Measurements from ENCODE around the gene DGKG.

The DGKG gene

GRCh38 chr3:186361762-186362536 lies at the start of gene DGKG:
Gene DGKG (minus strand): TSS chr3:186362234. CDS start chr3:186320459, 41,775 bp downstream.
- FAIRE-seq = no peak
- DNase-seq (ENCODE audit: low spot score) = no peak

- FAIRE-seq = no peak
- DNase-seq (ENCODE audit: low spot score) = no peak
Measured at GRCh38 chr3:186411089-186411488, 49.1 kb upstream of the DGKG start.

- DNase-seq (ENCODE audit: low spot score) (no peak), FAIRE-seq (no peak)
Measured at GRCh38 chr3:186406669-186407635, 44.9 kb upstream of the DGKG start.

GRCh38 chr3:186401556-186401955 lies 39.5 kb upstream of the DGKG start:
- no peak for DNase-seq (ENCODE audit: low spot score)
- FAIRE-seq = no peak

GRCh38 chr3:186400662-186401061 lies 38.6 kb upstream of the DGKG start:
- FAIRE-seq = no peak

GRCh38 chr3:186400026-186400425 lies 38.0 kb upstream of the DGKG start:
- DNase-seq (ENCODE audit: low spot score) (no peak), FAIRE-seq (no peak)

More at GRCh38 chr3:186400662-186401061, 38.6 kb upstream of the DGKG start:
- DNase-seq (ENCODE audit: low spot score) = no peak

- DNase-seq (ENCODE audit: low spot score) (no peak), FAIRE-seq (no peak)
Measured at GRCh38 chr3:186394566-186395217, 32.7 kb upstream of the DGKG start.

GRCh38 chr3:186386883-186387560 lies 25.0 kb upstream of the DGKG start:
- FAIRE-seq (no peak), DNase-seq (ENCODE audit: low spot score) (no peak)

GRCh38 chr3:186385856-186386602 lies 24.0 kb upstream of the DGKG start:
- DNase-seq (ENCODE audit: low spot score) = no peak
- no peak for FAIRE-seq

- DNase-seq (ENCODE audit: low spot score) (no peak), FAIRE-seq (no peak)
Measured at GRCh38 chr3:186383026-186383993, 21.3 kb upstream of the DGKG start.

- FAIRE-seq (no peak), DNase-seq (ENCODE audit: low spot score) (no peak)
Measured at GRCh38 chr3:186382217-186382885, 20.3 kb upstream of the DGKG start.

- DNase-seq (ENCODE audit: low spot score) (no peak), FAIRE-seq (no peak)
Measured at GRCh38 chr3:186381424-186382216, 19.6 kb upstream of the DGKG start.

GRCh38 chr3:186380622-186381380 lies 18.8 kb upstream of the DGKG start:
- DNase-seq (ENCODE audit: low spot score) (no peak), FAIRE-seq (no peak)

GRCh38 chr3:186375443-186375842 lies 13.4 kb upstream of the DGKG start:
- DNase-seq (ENCODE audit: low spot score) (no peak), FAIRE-seq (no peak)

GRCh38 chr3:186374376-186374775 lies 12.3 kb upstream of the DGKG start:
- DNase-seq (ENCODE audit: low spot score) (no peak), FAIRE-seq (no peak)

- DNase-seq (ENCODE audit: low spot score) (no peak), FAIRE-seq (no peak)
Measured at GRCh38 chr3:186369217-186369616, 7.2 kb upstream of the DGKG start.

GRCh38 chr3:186368717-186369116 lies 6.7 kb upstream of the DGKG start:
- no peak for DNase-seq (ENCODE audit: low spot score)
- no peak for FAIRE-seq
